SK-N-SH (cell line): ENCODE data around the gene CFAP69. TPM values are rescaled to one million over a fixed set of nuclear protein-coding genes. Genes with fewer than 3 reads are reported as not detected.

Experiments used
- CTCF ChIA-PET: fragments of 300-600, 350-600 bp; formaldehyde crosslinking; extraction: SDS; loops from one replicate; lab custom pipeline; 2021; lab: Yijun Ruan, JAX
- POLR2A ChIA-PET: fragments of 350-600 bp; sonication (Branson Sonifier 250); formaldehyde crosslinking; extraction: SDS; loops from one replicate; lab custom pipeline; 2020; ENCODE audit warnings: antibody characterized with exemption, inconsistent platforms; lab: Yijun Ruan, JAX
- DNase-seq: peaks from one replicate; pipeline ENCODE4 v3.0.0; 2012
- H2AFZ ChIP-seq: fragments of 200-600 bp; sonication (generic); 2 replicates; pipeline ENCODE4 v1.8.1; 2016; ENCODE audit warnings: antibody characterized with exemption, mild to moderate bottlenecking, low read depth
- H3F3A ChIP-seq: fragments of 200-600 bp; sonication (generic); replicated peaks from 2 replicates; pipeline ENCODE3; 2016; ENCODE audit warnings: antibody characterized with exemption, mild to moderate bottlenecking; ENCODE audit not compliant: insufficient read depth
- H3K27ac ChIP-seq, 2 experiments: fragments of 200-500 bp in 1 of 2; fragments of 200-600 bp in 1 of 2; sonication (Bioruptor generic) in 1 of 2; sonication (generic), shearing (Covaris generic) in 1 of 2; 2 replicates each; pipeline versions ENCODE4 v1.5.1 to v1.6.1; 2014 to 2016; ENCODE audit warnings: low read depth in 2 of 2, inconsistent platforms in 1 of 2, low read length in 1 of 2, mild to moderate bottlenecking in 1 of 2, mixed read lengths in 1 of 2
- H3K27me3 ChIP-seq: fragments of 200-600 bp; sonication (generic), shearing (Covaris generic); 2 replicates; pipeline ENCODE4 v1.6.1; 2016; ENCODE audit warnings: mixed run types; ENCODE audit not compliant: insufficient read depth
- H3K36me3 ChIP-seq, 2 experiments: fragments of 200-500 bp in 1 of 2; fragments of 200-600 bp in 1 of 2; sonication (Bioruptor generic) in 1 of 2; sonication (generic) in 1 of 2; replicated peaks in 1 of 2; 2 replicates each; pipeline versions ENCODE3 to v1.5.1; 2014 to 2016; ENCODE audit warnings: low read length in 1 of 2, mild to moderate bottlenecking in 1 of 2; ENCODE audit not compliant: insufficient read depth in 2 of 2, control insufficient read depth in 1 of 2
- H3K4me1 ChIP-seq, 2 experiments: fragments of 200-500 bp in 1 of 2; fragments of 200-600 bp in 1 of 2; sonication (Bioruptor generic) in 1 of 2; sonication (generic), shearing (Covaris generic) in 1 of 2; 2 replicates each; pipeline versions ENCODE4 v1.5.1 to v1.6.1; 2014 to 2016; ENCODE audit warnings: low read depth in 1 of 2, low read length in 1 of 2, mixed run types in 1 of 2; ENCODE audit not compliant: insufficient read depth in 2 of 2, control insufficient read depth in 1 of 2
- H3K4me2 ChIP-seq: fragments of 200-600 bp; sonication (generic), shearing (Covaris generic); 2 replicates; pipeline ENCODE4 v1.6.1; 2017; ENCODE audit warnings: mixed run types
- H3K4me3 ChIP-seq, 2 experiments: fragments of 200-500 bp in 1 of 2; fragments of 200-600 bp in 1 of 2; sonication (Bioruptor generic) in 1 of 2; sonication (generic), shearing (Covaris generic) in 1 of 2; 2 replicates each; pipeline versions ENCODE4 v1.5.1 to v1.8.1; 2014 to 2016; ENCODE audit warnings: low read depth in 2 of 2, inconsistent platforms in 1 of 2, low read length in 1 of 2, mild to moderate bottlenecking in 1 of 2, mixed read lengths in 1 of 2, moderate library complexity in 1 of 2
- H3K79me2 ChIP-seq: fragments of 200-600 bp; sonication (generic); 2 replicates; pipeline ENCODE4 v1.8.1; 2017; ENCODE audit warnings: mild to moderate bottlenecking; ENCODE audit not compliant: insufficient read depth
- H3K9ac ChIP-seq: fragments of 200-600 bp; sonication (generic); 2 replicates; pipeline ENCODE4 v1.6.1; 2017; ENCODE audit warnings: mixed run types
- H3K9me2 ChIP-seq: fragments of 200-600 bp; sonication (generic); 2 replicates; pipeline ENCODE4 v1.6.1; 2017; ENCODE audit warnings: mixed run types
- H3K9me3 ChIP-seq: fragments of 200-600 bp; sonication (generic); 2 replicates; pipeline ENCODE4 v1.6.1; 2017; ENCODE audit warnings: mixed run types, mild to moderate bottlenecking, moderate library complexity
- H4K20me1 ChIP-seq: fragments of 200-600 bp; sonication (generic); 2 replicates; pipeline ENCODE4 v1.6.1; 2017; ENCODE audit warnings: mild to moderate bottlenecking, mixed run types; ENCODE audit not compliant: insufficient read depth
- ELF1 ChIP-seq: IDR thresholded peaks from 2 replicates; pipeline ENCODE4 v1.4.0; 2012
- EP300 ChIP-seq, 2 experiments: IDR thresholded peaks; 2 replicates each; pipeline versions ENCODE4 v1.4.0 to v1.6.1; 2012; ENCODE audit warnings: borderline replicate concordance in 1 of 2, low read depth in 1 of 2, low read length in 1 of 2
- FOSL2 ChIP-seq: IDR thresholded peaks from 2 replicates; pipeline ENCODE4 v1.4.0; 2012; ENCODE audit warnings: low read depth, mild to moderate bottlenecking, moderate library complexity, borderline replicate concordance
- FOXJ3 ChIP-seq: sonication (generic); formaldehyde crosslinking; IDR thresholded peaks from 2 replicates; pipeline ENCODE4 v1.5.1; 2020; ENCODE audit warnings: mild to moderate bottlenecking, missing genetic modification reagents
- FOXM1 ChIP-seq: IDR thresholded peaks from 2 replicates; pipeline ENCODE4 v1.4.0; 2012; ENCODE audit warnings: low read depth, mild to moderate bottlenecking
- GATA2 ChIP-seq: sonication (generic); formaldehyde crosslinking; IDR thresholded peaks from 2 replicates; pipeline ENCODE4 v1.5.0; 2020; ENCODE audit warnings: mild to moderate bottlenecking, missing genetic modification reagents
- JUND ChIP-seq: IDR thresholded peaks from 2 replicates; pipeline ENCODE4 v1.4.0; 2012
- MEF2A ChIP-seq: IDR thresholded peaks from 2 replicates; pipeline ENCODE4 v1.4.0; 2012; ENCODE audit warnings: low read depth, borderline replicate concordance
- MXI1 ChIP-seq: IDR thresholded peaks from 2 replicates; pipeline ENCODE4 v1.6.1; 2012; ENCODE audit warnings: mild to moderate bottlenecking, low read depth, low read length, improper control_type of control experiment
- NFIC ChIP-seq: IDR thresholded peaks from 2 replicates; pipeline ENCODE4 v1.4.0; 2012; ENCODE audit warnings: borderline replicate concordance
- NRF1 ChIP-seq: IDR thresholded peaks from 2 replicates; pipeline ENCODE4 v1.6.1; 2012; ENCODE audit warnings: low read depth, mild to moderate bottlenecking, low read length
- POLR2AphosphoS5 ChIP-seq: IDR thresholded peaks from 2 replicates; pipeline ENCODE4 v1.6.1; 2012; ENCODE audit warnings: low read depth, low read length
- RAD21 ChIP-seq: IDR thresholded peaks from 2 replicates; pipeline ENCODE4 v1.6.1; 2012; ENCODE audit warnings: mild to moderate bottlenecking, low read length
- RCOR1 ChIP-seq: fragments of 150-350 bp; IDR thresholded peaks from 2 replicates; pipeline ENCODE4 v1.6.1; 2017; ENCODE audit warnings: antibody characterized with exemption, low read length
- SIN3A ChIP-seq: IDR thresholded peaks from 2 replicates; pipeline ENCODE4 v1.6.1; 2012; ENCODE audit warnings: low read depth, mild to moderate bottlenecking, low read length, moderate library complexity, borderline replicate concordance
- SMC3 ChIP-seq: IDR thresholded peaks from 2 replicates; pipeline ENCODE4 v1.6.1; 2012; ENCODE audit warnings: low read depth, low read length, improper control_type of control experiment
- TAF1 ChIP-seq: IDR thresholded peaks from 2 replicates; pipeline ENCODE4 v1.6.1; 2012; ENCODE audit warnings: low read depth, mild to moderate bottlenecking, low read length, moderate library complexity, borderline replicate concordance
- TEAD4 ChIP-seq: IDR thresholded peaks from 2 replicates; pipeline ENCODE4 v1.4.0; 2012; ENCODE audit warnings: mild to moderate bottlenecking, borderline replicate concordance; ENCODE audit not compliant: insufficient read depth
- YY1 ChIP-seq: IDR thresholded peaks from 2 replicates; pipeline ENCODE4 v1.4.0; 2012; ENCODE audit warnings: low read depth, mild to moderate bottlenecking
- ZBTB33 ChIP-seq: IDR thresholded peaks from 2 replicates; pipeline ENCODE4 v1.4.0; 2012; ENCODE audit warnings: low read depth, borderline replicate concordance
- WGBS: methylation state at CpG from one replicate; pipeline ENCODE4 v1.1.6; 2017; ENCODE audit warnings: low lambda C conversion rate; 5-methylcytosine and 5-hydroxymethylcytosine counted together
- polyA plus RNA-seq, 3 experiments: library from polyadenylated mRNA; depleted of rRNA; stranded (reverse); fragments of >200 nt; gene quantifications; 2 replicates each; pipeline ENCODE4 v1.2.3, GENCODE V29; 2012
- TF ChIP-seq, protein P1 (sequence below): IDR thresholded peaks from 2 replicates; pipeline ENCODE4; 2012
- TF ChIP-seq, protein P2 (sequence below): IDR thresholded peaks from 2 replicates; pipeline ENCODE4 v1.4.0; 2012; ENCODE audit warnings: low read depth

CFAP69 gene, protein sequence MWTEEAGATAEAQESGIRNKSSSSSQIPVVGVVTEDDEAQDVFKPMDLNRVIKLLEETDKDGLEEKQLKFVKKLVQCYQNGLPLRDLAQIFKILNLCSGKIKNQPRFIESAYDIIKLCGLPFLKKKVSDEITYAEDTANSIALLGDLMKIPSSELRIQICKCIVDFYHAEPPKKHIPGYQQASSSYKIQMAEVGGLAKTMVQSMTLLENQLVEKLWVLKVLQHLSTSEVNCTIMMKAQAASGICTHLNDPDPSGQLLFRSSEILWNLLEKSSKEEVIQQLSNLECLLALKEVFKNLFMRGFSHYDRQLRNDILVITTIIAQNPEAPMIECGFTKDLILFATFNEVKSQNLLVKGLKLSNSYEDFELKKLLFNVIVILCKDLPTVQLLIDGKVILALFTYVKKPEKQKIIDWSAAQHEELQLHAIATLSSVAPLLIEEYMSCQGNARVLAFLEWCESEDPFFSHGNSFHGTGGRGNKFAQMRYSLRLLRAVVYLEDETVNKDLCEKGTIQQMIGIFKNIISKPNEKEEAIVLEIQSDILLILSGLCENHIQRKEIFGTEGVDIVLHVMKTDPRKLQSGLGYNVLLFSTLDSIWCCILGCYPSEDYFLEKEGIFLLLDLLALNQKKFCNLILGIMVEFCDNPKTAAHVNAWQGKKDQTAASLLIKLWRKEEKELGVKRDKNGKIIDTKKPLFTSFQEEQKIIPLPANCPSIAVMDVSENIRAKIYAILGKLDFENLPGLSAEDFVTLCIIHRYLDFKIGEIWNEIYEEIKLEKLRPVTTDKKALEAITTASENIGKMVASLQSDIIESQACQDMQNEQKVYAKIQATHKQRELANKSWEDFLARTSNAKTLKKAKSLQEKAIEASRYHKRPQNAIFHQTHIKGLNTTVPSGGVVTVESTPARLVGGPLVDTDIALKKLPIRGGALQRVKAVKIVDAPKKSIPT
- 2.3 and 2.8 TPM in 2 replicates for polyA plus RNA-seq (2012; rRNA removed)
- polyA plus RNA-seq (2012; cell fraction: cytosol; rRNA removed) = 1.5 and 2.3 TPM in 2 replicates
- 6.5 and 15.5 TPM in 2 replicates for polyA plus RNA-seq (2012; cell fraction: nucleus; rRNA removed)

GRCh38 chr7:90244909-90245851, at the start of gene CFAP69:
CFAP69 (plus strand) TSS chr7:90245174; CDS start chr7:90245425, 251 bp downstream.
- Histone ChIP-seq H3K9me3 (no peaks in the 10 kb centered on the region), H3K4me1 (peaks cover 0 to 16% of the 10 kb centered on the region in 2 experiments; a peak in 1 of 4 replicates), H3F3A (peaks cover 4% of the 10 kb centered on the region), H4K20me1 (no peaks in the 10 kb centered on the region), H3K79me2 (no peaks in the 10 kb centered on the region), H3K4me3 (peak within 1 kb of the TSS; percentile 76 to 86), H3K27me3 (no peaks in the 10 kb centered on the region), H3K36me3 (no peaks in the 10 kb centered on the region), H3K9ac (peak within 1 kb of the TSS; percentile 79), H3K9me2 (no peaks in the 10 kb centered on the region), H3K4me2 (peak within 1 kb of the TSS; percentile 91), H2AFZ (peak within 1 kb of the TSS; percentile 96), H3K27ac (peak within 1 kb of the TSS; percentile 36 to 44; a peak in 3 of 4 replicates)
- peak; percentile 94 for DNase-seq
- WGBS = 1% methylated on average over 47 of the region's 59 CpGs
- POLR2A ChIA-PET = no interaction called here
- CTCF ChIA-PET = interaction anchor here (0.7 to 2.6 kb wide), 9 partner anchors 15 to 182 kb away, joined by 3 to 12 read pairs (median 4); partner anchors contain the start of genes STEAP1 and STEAP2
- no peak for TF ChIP-seq TEAD4
- TF ChIP-seq FOXM1 = no peak
- TF ChIP-seq ELF1 = peak; percentile 79
- TF ChIP-seq SMC3 = peak; percentile 8; the same call in 1 of the 2 replicates
- TF ChIP-seq GATA2 (CRISPR knock-in tag) = peak; percentile 25; the same call in 1 of the 2 replicates
- no peak for TF ChIP-seq FOXJ3
- TF ChIP-seq NRF1 = no peak
- TF ChIP-seq RCOR1 = no peak
- peak in 1 of 2 experiments; percentile 39; a peak in 2 of 4 replicates for TF ChIP-seq EP300 (IDR thresholded peaks at IDR 0.05; ENCODE audit: borderline replicate concordance in 1 of 2, low read depth in 1 of 2, low read length in 1 of 2)
- no peak for TF ChIP-seq MEF2A
- no peak for TF ChIP-seq FOSL2
- TF ChIP-seq JUND = no peak
- peak; percentile 32; the same call in 1 of the 2 replicates for TF ChIP-seq YY1
- no peak for TF ChIP-seq NFIC
- peak; percentile 81 for TF ChIP-seq TAF1
- peak; percentile 35 for TF ChIP-seq RAD21
- peak; percentile 99 for TF ChIP-seq SIN3A
- TF ChIP-seq, protein P1, sequence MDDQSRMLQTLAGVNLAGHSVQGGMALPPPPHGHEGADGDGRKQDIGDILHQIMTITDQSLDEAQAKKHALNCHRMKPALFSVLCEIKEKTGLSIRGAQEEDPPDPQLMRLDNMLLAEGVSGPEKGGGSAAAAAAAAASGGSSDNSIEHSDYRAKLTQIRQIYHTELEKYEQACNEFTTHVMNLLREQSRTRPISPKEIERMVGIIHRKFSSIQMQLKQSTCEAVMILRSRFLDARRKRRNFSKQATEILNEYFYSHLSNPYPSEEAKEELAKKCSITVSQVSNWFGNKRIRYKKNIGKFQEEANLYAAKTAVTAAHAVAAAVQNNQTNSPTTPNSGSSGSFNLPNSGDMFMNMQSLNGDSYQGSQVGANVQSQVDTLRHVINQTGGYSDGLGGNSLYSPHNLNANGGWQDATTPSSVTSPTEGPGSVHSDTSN = 0 out of 2 replicates have a peak, but pooled peaks have one; percentile 30
- TF ChIP-seq ZBTB33 = no peak
- TF ChIP-seq MXI1 = peak; percentile 90; the same call in 1 of the 2 replicates
- peak; percentile 86 for TF ChIP-seq POLR2AphosphoS5
- TF ChIP-seq, protein P2, sequence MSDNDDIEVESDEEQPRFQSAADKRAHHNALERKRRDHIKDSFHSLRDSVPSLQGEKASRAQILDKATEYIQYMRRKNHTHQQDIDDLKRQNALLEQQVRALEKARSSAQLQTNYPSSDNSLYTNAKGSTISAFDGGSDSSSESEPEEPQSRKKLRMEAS = peak; percentile 78
